HS-5 (cell line): ENCODE measurements around the gene FBN1.

Experiments used
- DNase-seq: peaks from one replicate; pipeline ENCODE4 v3.0.0-alpha.2; 2012; ENCODE audit warnings: low read depth

The FBN1 gene

GRCh38 chr15:48645558-48646330, at the start of gene FBN1:
FBN1 (minus strand) TSS chr15:48645709; CDS start chr15:48644769, 940 bp downstream.
- no peak for DNase-seq

DNA sequence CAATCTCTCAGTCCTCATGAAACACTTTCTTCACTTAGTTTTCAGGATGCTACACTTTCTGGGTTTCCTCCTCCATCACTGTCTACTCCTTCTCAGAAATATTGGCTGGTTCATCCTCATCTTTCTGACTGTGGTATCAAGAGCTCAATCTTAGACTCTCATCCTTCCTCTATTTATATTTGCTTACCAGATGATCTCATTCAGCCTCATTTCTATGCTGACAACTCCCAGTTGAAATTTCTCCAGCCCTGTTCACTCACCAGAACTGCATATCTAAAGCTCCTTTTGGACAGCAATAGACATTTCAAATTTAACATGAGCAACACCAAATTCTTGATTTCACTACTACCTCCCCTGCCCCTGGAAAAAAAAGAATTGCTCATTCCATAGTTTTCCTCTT, 48.0 kb upstream of the FBN1 start:
- no peak for DNase-seq

- DNase-seq, result no peak
Measured at GRCh38 chr15:48688493-48688892, 43.0 kb upstream of the FBN1 start.

- DNase-seq, result no peak
Measured at GRCh38 chr15:48683991-48684765, 38.7 kb upstream of the FBN1 start.

GRCh38 chr15:48682942-48683651, 37.6 kb upstream of the FBN1 start:
- DNase-seq, result no peak

DNA sequence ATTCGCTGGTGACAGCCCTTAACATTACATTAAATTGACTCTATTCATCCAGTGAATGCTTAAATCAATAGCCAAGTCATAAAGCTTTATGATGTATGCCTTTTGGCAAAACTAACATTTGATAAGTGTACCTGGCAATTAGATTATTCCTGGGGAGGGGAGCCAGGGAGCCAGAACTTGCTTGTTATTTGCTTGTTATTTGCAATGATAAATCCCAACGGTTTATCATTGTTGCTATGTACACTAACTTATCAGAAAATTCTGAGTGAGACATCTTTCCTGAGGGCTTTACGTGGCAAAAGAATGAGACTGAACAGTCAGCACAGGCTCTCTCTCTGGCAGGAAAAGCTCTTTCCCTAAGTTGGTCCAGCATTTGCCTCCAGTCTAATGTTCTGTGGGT, 35.8 kb upstream of the FBN1 start:
- no peak for DNase-seq

DNA sequence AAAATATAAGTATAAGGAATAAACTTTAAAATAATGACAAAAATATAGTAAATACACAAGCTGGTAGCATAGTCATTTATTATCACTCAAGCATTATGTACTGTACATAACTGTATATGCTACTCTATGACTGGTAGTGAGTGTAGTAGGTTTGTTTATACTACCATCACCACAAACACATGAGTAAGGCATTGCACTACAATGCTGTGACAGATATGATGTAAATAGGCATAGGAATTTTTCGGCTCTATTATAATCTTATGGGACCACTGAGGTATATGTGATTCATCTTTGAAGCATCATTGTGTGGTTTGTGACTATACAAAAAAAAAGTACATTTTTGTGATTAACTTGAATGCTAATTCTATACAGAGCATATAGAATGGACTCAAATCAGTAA, 35.3 kb upstream of the FBN1 start:
- peak; percentile 96 for DNase-seq

GRCh38 chr15:48679952-48680351, 34.4 kb upstream of the FBN1 start:
- no peak for DNase-seq

- DNase-seq, result no peak
Measured at GRCh38 chr15:48678851-48679250, 33.3 kb upstream of the FBN1 start.

DNA sequence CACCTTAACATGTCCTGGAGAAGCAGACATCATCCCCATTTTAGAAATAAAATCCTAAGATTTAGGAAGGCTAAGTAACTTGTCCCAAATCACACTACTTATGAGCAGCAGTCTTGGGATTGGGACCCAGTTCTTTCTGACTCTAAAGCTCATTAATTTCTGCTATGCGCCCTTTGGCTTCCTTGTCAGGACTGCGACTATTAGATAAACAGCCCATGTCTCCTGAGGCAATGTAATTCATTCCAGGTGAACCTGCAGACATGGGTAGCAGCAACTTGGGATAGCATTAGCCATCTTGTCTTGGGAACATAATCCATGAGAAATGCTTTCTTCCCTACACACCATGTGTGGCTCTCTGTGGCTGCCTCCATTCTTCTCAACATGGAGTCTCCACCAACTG, 32.3 kb upstream of the FBN1 start:
- DNase-seq, result no peak

GRCh38 chr15:48675436-48675835, 29.9 kb upstream of the FBN1 start:
- DNase-seq, result no peak

GRCh38 chr15:48674876-48675275, 29.4 kb upstream of the FBN1 start:
- DNase-seq, result no peak

DNA sequence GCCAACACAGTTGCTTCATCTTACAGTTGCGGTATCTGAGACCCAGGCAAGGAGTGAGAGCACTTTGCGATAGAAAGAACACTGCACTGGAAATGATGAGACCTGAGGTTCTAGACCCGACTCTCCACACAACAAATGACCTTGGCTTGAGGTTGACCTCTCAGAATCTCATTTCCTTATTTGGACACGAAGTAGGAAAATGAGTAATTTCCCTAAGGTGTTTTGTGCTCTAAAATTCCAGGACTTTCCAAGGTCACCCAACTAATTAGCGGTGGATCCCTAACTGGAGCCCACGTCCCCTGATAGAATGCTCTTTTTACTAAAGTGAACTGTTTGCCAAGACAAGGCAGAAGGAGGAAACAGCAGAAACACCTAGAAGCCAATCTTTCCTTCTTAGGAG, 26.7 kb upstream of the FBN1 start:
- DNase-seq, result no peak

DNA sequence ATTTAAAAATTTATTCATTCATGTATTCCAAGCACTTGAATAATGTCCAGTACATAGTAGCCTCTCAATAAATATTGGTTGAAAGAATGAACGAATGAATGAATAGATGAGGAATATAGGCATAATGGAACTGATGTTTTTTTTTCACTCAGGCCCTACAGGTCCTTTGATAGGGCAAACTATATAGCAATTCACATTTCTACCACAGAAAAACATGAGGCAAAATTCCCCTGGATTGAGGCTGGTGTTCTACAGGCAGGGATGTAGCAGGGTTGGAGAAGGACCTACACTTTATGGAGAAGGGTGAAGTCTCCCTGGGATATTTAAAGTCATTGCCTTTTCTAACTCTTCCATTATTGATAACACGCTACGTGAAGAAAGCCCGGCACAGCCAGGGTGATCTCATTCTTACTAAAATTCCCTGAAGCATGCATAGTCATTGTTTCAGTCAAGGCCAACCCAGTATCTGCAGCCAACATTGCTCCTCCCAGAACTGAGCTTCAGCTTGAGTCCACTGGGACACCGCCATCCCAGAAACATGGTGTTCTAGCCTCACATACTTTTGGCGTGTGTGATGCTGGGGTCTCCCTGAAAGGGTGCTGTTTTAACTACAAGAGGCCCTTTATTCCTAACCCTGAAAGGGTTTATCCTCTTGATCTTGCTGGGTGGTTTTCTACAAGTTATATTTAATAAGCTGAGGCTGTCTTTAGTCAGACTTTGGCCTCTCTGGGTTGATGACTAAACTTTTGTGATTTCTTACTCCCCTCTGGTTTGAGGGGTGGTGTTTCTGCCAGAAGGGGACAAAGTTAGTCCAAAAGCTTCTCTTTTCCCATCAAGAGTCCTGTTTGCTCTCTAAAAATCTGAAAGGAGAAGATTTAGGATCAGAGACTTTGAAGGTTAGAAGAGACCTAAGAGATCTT, 25.9 kb upstream of the FBN1 start:
- DNase-seq, result peak; percentile 77

DNA sequence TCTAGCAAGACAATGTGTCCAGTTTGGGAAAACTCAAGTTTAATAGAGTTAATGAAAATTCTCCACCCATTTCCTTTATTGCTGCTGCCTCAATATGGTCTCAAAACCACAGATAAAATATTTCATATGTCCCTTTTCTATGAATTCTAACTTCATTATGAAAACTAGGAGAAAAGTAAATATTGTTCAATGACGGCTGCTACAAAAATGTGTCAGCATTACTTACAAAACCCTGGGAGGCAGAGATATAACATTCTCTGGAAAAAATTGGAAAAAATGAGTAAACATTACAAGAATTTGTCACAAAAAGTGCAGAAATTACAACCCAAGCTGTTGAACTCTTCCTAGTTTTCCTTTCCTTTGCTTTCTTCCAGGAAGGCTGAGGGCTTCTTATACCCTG, 22.2 kb upstream of the FBN1 start:
- DNase-seq, result no peak

DNA sequence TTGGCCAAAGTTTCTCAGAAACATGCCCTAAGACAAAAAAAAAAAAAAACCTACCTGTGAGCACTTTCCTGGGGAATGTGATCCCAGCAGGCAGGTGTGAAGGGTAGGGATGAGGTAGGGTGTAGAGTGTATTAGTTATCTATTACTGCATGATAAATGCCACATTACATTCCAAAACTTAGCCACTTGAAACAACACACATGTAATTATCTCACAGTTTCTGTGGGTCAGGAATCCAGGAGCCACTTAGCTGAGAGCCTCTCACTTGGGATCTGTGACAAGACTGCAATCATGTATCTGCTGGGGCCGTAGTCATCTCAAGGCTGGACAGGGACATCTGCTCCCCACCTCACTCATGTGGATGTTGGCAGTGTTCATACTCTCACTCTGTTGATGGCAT, 18.9 kb upstream of the FBN1 start:
- DNase-seq, result no peak

GRCh38 chr15:48657950-48658591, 12.6 kb upstream of the FBN1 start:
- DNase-seq, result no peak

GRCh38 chr15:48654801-48655200, 9.3 kb upstream of the FBN1 start:
- no peak for DNase-seq

DNA sequence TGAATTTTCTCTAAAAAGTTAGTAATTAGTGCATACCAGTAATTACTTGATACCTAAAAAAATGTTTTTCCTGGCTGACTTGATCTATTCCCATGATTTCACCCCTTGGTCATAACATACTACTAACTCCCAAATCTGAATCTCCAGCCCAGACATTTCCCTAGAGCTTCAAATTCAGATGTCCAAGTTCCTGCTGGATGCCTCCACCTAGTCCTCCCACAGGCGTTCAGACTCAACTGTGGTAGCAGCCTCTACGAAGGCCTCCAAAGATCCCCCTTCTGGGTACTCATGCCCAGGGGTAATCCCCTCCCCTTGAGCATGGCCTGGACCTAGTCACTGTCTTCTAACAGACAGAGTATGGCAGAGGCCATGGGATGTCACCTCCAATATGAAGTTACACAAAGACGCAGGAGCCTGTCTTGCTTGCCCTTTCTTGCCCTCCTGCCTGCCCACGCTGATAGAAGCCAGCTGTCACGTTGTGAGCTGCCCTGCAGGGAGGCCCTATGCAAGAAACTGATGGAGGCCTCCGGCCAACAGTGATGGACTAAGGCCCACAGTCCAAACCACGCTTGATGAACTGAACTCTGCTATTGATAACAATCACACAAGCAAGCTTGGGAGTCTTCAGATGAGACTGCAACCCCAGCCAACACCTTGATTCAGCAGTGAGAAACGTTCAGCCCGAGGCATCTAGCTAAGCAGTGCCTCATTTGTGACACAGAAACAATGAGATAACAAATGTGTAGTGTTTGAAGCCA, 8.6 kb upstream of the FBN1 start:
- DNase-seq, result no peak

DNA sequence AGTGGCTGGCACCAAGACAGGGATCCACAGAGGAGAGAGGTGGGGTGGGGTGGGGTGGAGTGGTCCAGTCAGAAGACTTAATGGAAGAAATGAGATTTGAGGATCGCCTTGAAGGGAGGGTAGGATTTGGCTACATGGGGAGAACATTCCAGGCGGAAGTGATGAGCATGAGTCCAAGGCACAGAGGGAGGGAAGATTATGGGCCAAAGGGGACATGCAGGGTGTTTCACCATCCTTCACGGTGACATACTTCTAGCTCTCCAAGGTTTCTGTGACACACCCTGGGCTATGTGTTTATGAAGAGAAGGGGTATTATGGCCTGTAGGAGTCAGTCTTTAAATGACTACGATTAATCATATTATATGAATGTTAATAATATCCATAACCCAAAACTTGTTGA, 7.7 kb upstream of the FBN1 start:
- no peak for DNase-seq
